WTC11 (cell line): ENCODE results near the gene LPIN3. TPM values are rescaled to one million over a fixed set of nuclear protein-coding genes. Genes with fewer than 3 reads are reported as not detected.

Experiments used
- ATAC-seq: fragments of 200-7000 bp; cut with Tn5 transposase; 2 replicates; pipeline ENCODE4 v1.10.0; 2021; ENCODE audit warnings: mild to moderate bottlenecking, moderate library complexity
- CTCF ChIA-PET: fragments of 300-600 bp; sonication (Branson Sonifier 250); formaldehyde crosslinking; loops from one replicate; lab custom pipeline; 2021; ENCODE audit warnings: antibody characterized with exemption; lab: Charles Lee
- POLR2A ChIA-PET: fragments of 350-600 bp; sonication (Branson Sonifier 250); formaldehyde crosslinking; loops from one replicate; lab custom pipeline; 2021; ENCODE audit warnings: antibody characterized with exemption; lab: Charles Lee
- DNase-seq: peaks from one replicate; pipeline ENCODE4 v3.0.0; 2021; ENCODE audit warnings: low spot score
- H3K27ac Mint-ChIP-seq: 2 replicates; pipeline ENCODE4 v1.8.0; 2021; ENCODE audit warnings: mixed read lengths
- H3K27me3 Mint-ChIP-seq: 2 replicates; pipeline ENCODE4 v1.8.0; 2021; ENCODE audit warnings: low read depth, mild to moderate bottlenecking, moderate library complexity, mixed read lengths
- H3K36me3 Mint-ChIP-seq: 2 replicates; pipeline ENCODE4 v1.8.0; 2021; ENCODE audit warnings: mixed read lengths
- H3K4me1 Mint-ChIP-seq: 2 replicates; pipeline ENCODE4 v1.8.0; 2022; ENCODE audit warnings: mixed read lengths
- H3K4me3 Mint-ChIP-seq: 2 replicates; pipeline ENCODE4 v1.8.0; 2021; ENCODE audit warnings: mild to moderate bottlenecking, moderate library complexity, mixed read lengths
- H3K9me3 Mint-ChIP-seq: 2 replicates; pipeline ENCODE4 v1.8.0; 2021; ENCODE audit warnings: mixed read lengths
- ERG ChIP-seq: fragments of 250-450 bp; sonication (Bioruptor Pico); IDR thresholded peaks from 2 replicates; pipeline ENCODE4 v1.8.0; 2021; ENCODE audit warnings: mild to moderate bottlenecking
- FOXJ3 ChIP-seq: sonication (generic); formaldehyde crosslinking; IDR thresholded peaks from 2 replicates; pipeline ENCODE4 v1.9.0; 2021; ENCODE audit warnings: missing genetic modification reagents, mild to moderate bottlenecking, borderline replicate concordance
- FOXP1 ChIP-seq: sonication (generic); formaldehyde crosslinking; IDR thresholded peaks from 2 replicates; pipeline ENCODE4 v1.8.0; 2022; ENCODE audit warnings: missing genetic modification reagents, mild to moderate bottlenecking, moderate library complexity, borderline replicate concordance
- GRHL2 ChIP-seq: fragments of 250-450 bp; sonication (Bioruptor Pico); IDR thresholded peaks from 2 replicates; pipeline ENCODE4 v1.8.0; 2022; ENCODE audit warnings: mild to moderate bottlenecking, moderate library complexity; ENCODE audit not compliant: insufficient replicate concordance, severe bottlenecking
- IRF1 ChIP-seq: sonication (generic); formaldehyde crosslinking; IDR thresholded peaks from 2 replicates; pipeline ENCODE4 v1.8.0; 2023; ENCODE audit warnings: missing genetic modification reagents
- MXD4 ChIP-seq: fragments of 250-450 bp; sonication (Bioruptor Pico); IDR thresholded peaks from 2 replicates; pipeline ENCODE4 v1.8.0; 2021; ENCODE audit warnings: mild to moderate bottlenecking, moderate library complexity, borderline replicate concordance
- OVOL2 ChIP-seq: fragments of 250-450 bp; sonication (Bioruptor Pico); IDR thresholded peaks from 2 replicates; pipeline ENCODE4 v1.9.0; 2021; ENCODE audit warnings: mild to moderate bottlenecking, borderline replicate concordance
- PRRX2 ChIP-seq: fragments of 250-450 bp; sonication (Bioruptor Pico); IDR thresholded peaks from 2 replicates; pipeline ENCODE4 v1.8.0; 2021; ENCODE audit warnings: mild to moderate bottlenecking
- TEAD1 ChIP-seq: sonication (generic); formaldehyde crosslinking; IDR thresholded peaks from 2 replicates; pipeline ENCODE4 v1.8.0; 2022; ENCODE audit warnings: mild to moderate bottlenecking, missing genetic modification reagents
- TEAD4 ChIP-seq: sonication (generic); formaldehyde crosslinking; IDR thresholded peaks from 2 replicates; pipeline ENCODE4 v1.8.0; 2022; ENCODE audit warnings: mild to moderate bottlenecking, missing genetic modification reagents
- TP53 ChIP-seq: sonication (generic); formaldehyde crosslinking; IDR thresholded peaks from 2 replicates; pipeline ENCODE4 v1.8.1; 2023; ENCODE audit warnings: mild to moderate bottlenecking, missing genetic modification reagents
- ZBTB43 ChIP-seq: sonication (generic); formaldehyde crosslinking; IDR thresholded peaks from 2 replicates; pipeline ENCODE4 v1.8.1; 2023; ENCODE audit warnings: mild to moderate bottlenecking, missing genetic modification reagents
- ZNF121 ChIP-seq: sonication (generic); formaldehyde crosslinking; IDR thresholded peaks from 2 replicates; pipeline ENCODE4 v1.8.0; 2023; ENCODE audit warnings: missing genetic modification reagents
- ZNF232 ChIP-seq: sonication (generic); formaldehyde crosslinking; IDR thresholded peaks from 2 replicates; pipeline ENCODE4 v1.8.0; 2022; ENCODE audit warnings: mild to moderate bottlenecking, missing genetic modification reagents
- ZNF317 ChIP-seq: sonication (generic); formaldehyde crosslinking; IDR thresholded peaks from 2 replicates; pipeline ENCODE4 v1.8.1; 2023; ENCODE audit warnings: low read depth, mild to moderate bottlenecking, moderate library complexity, missing genetic modification reagents, borderline replicate concordance
- ZNF425 ChIP-seq: fragments of 250-450 bp; sonication (Bioruptor Pico); conservative IDR thresholded peaks from 2 replicates; pipeline ENCODE4 v1.9.0; 2021; ENCODE audit warnings: mild to moderate bottlenecking
- ZNF532 ChIP-seq: fragments of 250-450 bp; sonication (Bioruptor Pico); IDR thresholded peaks from 2 replicates; pipeline ENCODE4 v1.9.0; 2021; ENCODE audit warnings: mild to moderate bottlenecking, borderline replicate concordance
- ZNF671 ChIP-seq: fragments of 250-450 bp; sonication (Bioruptor Pico); IDR thresholded peaks from 2 replicates; pipeline ENCODE4 v1.8.0; 2021; ENCODE audit warnings: mild to moderate bottlenecking
- total RNA-seq: library from RNA; stranded (reverse); gene quantifications from 3 replicates; pipeline ENCODE4 v1.2.3, GENCODE V29; 2021
- TF ChIP-seq, protein P1 (sequence below): sonication (generic); formaldehyde crosslinking; IDR thresholded peaks from 2 replicates; pipeline ENCODE4 v1.8.1; 2022; ENCODE audit warnings: mild to moderate bottlenecking, missing genetic modification reagents, moderate library complexity, borderline replicate concordance

Gene LPIN3
- total RNA-seq, 1 experiment from 2014 or later: 7.9 TPM

GRCh38 chr20:41345729-41346067, 5.1 kb downstream of the LPIN3 start (continued):
- TF ChIP-seq TEAD4 (no peak), OVOL2 (no peak), ZNF532 (no peak)

DNA sequence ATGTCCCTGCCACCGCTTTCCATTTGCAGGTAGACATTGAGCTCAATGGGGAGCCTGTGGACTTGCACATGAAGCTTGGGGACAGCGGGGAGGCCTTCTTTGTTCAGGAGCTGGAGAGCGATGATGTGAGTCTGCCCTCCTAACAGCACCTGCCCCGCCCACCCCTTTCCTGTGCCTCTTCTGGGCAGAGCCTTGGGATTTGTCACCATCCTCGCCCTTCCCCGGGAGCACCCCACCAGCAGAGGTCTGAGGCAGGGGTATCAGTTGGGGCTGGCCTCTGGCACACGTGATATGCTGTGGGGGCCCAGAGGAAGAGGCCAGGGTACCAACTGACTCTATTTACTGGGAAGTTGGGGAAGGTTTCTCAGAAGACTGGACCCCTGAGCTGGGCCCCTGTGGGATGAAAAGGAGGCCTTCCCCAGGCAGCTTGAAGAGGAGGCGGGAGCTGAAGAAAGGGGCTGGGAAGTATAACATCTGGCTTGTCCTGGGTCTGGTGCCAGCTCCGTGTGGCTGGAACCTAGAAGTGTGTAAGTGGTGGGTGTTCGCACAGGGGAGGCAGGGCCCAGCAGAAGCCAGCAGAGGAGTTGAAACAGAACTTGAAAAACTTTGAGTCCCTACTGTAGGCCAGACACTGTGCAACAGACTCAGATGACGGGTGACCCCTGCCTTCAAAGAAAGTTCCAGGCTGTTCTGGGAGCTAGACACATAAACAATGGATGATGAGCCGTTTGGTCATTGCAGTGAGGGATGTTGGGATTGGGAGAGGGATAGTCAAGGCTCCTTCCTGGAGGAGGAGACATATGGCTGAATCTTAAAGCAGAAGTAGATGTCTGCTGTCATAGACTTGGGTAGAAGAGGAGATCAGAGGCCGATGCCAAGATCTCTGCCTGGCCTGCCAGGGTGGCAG, 7.2 kb downstream of the LPIN3 start:
- TF ChIP-seq TP53 (CRISPR knock-in tag): no peak
- TF ChIP-seq FOXP1 (CRISPR knock-in tag): no peak
- TF ChIP-seq MXD4: no peak
- TF ChIP-seq ZNF425: no peak
- TF ChIP-seq ZNF121 (CRISPR knock-in tag): no peak
- no peak for TF ChIP-seq TEAD4
- ChIA-PET CTCF (interaction anchor here (0.9 to 1.8 kb wide), 2 partner anchors 175 to 212 kb away, joined by 4 to 7 read pairs; no protein-coding TSS in a partner anchor), POLR2A (no interaction called here)
- H3K27me3 Mint-ChIP-seq: no peaks in the 10 kb centered on the region; the same call in 1 of the 2 replicates
- no peaks in the 10 kb centered on the region for H3K36me3 Mint-ChIP-seq
- H3K4me3 Mint-ChIP-seq: no peak overlapping the region
- DNase-seq: no peak
- peaks cover 4% of the 10 kb centered on the region for H3K4me1 Mint-ChIP-seq
- no peaks in the 10 kb centered on the region for H3K9me3 Mint-ChIP-seq
- ATAC-seq: no peak; the same call in 1 of the 2 replicates
- H3K27ac Mint-ChIP-seq: no peak overlapping the region

DNA sequence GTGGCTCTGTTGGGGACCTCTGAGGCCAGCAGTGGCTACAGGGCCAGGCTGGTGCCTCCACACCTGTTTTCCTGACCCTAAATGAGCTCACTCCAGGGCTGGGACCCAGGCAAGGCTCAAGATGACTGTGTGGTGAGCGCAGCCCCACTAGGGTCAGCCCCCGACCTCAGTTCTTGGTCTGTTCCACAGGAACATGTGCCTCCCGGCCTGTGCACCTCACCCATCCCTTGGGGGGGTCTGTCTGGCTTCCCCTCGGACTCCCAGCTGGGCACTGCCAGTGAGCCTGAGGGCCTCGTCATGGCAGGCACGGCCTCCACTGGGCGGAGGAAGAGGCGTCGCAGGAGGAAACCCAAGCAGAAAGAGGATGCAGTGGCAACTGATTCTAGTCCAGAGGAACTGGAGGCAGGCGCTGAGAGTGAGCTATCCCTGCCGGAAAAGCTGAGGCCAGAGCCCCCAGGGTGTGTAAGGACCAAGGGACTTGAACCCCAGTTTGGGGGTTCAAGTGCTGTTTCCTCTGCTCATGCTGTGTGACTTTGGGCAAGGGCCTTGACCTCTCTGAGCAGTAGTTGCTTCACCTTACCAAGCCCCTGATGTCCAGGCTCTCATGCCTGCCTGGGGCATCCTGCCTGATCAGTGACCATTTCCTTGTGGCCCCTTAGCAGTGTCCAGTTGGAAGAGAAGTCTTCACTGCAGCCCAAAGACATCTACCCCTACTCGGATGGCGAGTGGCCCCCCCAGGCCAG, 8.0 kb downstream of the LPIN3 start:
- H3K27me3 Mint-ChIP-seq: no peaks in the 10 kb centered on the region
- peaks cover 4% of the 10 kb centered on the region for H3K4me1 Mint-ChIP-seq
- ATAC-seq (no peak), DNase-seq (no peak)
- no peak for TF ChIP-seq ERG (CRISPR knock-in tag)
- no peak for TF ChIP-seq ZNF232 (CRISPR knock-in tag)
- no peak for TF ChIP-seq FOXJ3 (CRISPR knock-in tag)
- TF ChIP-seq TEAD1: no peak
- no peak for TF ChIP-seq ZBTB43 (CRISPR knock-in tag)
- TF ChIP-seq, protein P1, sequence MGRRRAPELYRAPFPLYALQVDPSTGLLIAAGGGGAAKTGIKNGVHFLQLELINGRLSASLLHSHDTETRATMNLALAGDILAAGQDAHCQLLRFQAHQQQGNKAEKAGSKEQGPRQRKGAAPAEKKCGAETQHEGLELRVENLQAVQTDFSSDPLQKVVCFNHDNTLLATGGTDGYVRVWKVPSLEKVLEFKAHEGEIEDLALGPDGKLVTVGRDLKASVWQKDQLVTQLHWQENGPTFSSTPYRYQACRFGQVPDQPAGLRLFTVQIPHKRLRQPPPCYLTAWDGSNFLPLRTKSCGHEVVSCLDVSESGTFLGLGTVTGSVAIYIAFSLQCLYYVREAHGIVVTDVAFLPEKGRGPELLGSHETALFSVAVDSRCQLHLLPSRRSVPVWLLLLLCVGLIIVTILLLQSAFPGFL (CRISPR knock-in tag): no peak
- no peak for TF ChIP-seq IRF1
- no peak for TF ChIP-seq ZNF317 (CRISPR knock-in tag)
- TF ChIP-seq ZNF671 (CRISPR knock-in tag): no peak
- no peak for TF ChIP-seq ZNF121 (CRISPR knock-in tag)
- TF ChIP-seq PRRX2 (CRISPR knock-in tag): no peak
- no peak for TF ChIP-seq GRHL2 (CRISPR knock-in tag)
- no peak overlapping the region for H3K27ac Mint-ChIP-seq
- no peak overlapping the region for H3K4me3 Mint-ChIP-seq
- CTCF ChIA-PET: interaction anchor here (1.0 to 1.8 kb wide), 2 partner anchors 17 to 176 kb away, joined by 4 to 7 read pairs; no protein-coding TSS in a partner anchor
- H3K9me3 Mint-ChIP-seq: no peaks in the 10 kb centered on the region
- no peaks in the 10 kb centered on the region for H3K36me3 Mint-ChIP-seq
- POLR2A ChIA-PET: no interaction called here
